IPS-11a (cell line): ENCODE measurements around the gene PTPN14.

Experiments used
- H3K4me3 ChIP-seq: one replicate; pipeline ENCODE4 v1.5.1; 2013; ENCODE audit warnings: low read depth, low read length, control low read depth

The PTPN14 gene

GRCh38 chr1:214459895-214460294 is 91.5 kb downstream of the PTPN14 start:
- H3K4me3 ChIP-seq = no peak overlapping the region

DNA sequence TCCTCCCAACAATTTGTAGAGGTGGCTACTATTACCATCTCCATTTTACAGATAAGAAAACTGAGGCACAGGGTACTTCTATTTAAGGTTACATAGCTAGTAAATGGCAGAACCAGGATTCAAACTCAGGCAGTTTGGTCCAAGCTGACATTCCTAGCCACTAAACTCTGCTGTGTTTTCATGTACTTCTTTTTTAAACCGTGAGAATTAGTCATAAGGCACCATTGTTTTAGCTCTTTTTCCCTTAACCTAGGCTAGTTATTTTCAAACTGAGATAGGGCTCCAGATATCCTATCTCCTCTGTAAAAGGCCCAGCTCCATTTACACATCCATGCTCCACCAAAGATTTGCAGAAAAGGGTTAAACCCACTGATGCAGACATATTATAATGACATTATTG is 92.9 kb downstream of the PTPN14 start:
- no peak overlapping the region for H3K4me3 ChIP-seq

GRCh38 chr1:214455971-214456867 is 95.2 kb downstream of the PTPN14 start:
- no peak overlapping the region for H3K4me3 ChIP-seq

- no peak overlapping the region for H3K4me3 ChIP-seq
Observed at GRCh38 chr1:214455479-214455878, 95.9 kb downstream of the PTPN14 start.

- H3K4me3 ChIP-seq = no peak overlapping the region
Observed at GRCh38 chr1:214454569-214455396, 96.6 kb downstream of the PTPN14 start.

DNA sequence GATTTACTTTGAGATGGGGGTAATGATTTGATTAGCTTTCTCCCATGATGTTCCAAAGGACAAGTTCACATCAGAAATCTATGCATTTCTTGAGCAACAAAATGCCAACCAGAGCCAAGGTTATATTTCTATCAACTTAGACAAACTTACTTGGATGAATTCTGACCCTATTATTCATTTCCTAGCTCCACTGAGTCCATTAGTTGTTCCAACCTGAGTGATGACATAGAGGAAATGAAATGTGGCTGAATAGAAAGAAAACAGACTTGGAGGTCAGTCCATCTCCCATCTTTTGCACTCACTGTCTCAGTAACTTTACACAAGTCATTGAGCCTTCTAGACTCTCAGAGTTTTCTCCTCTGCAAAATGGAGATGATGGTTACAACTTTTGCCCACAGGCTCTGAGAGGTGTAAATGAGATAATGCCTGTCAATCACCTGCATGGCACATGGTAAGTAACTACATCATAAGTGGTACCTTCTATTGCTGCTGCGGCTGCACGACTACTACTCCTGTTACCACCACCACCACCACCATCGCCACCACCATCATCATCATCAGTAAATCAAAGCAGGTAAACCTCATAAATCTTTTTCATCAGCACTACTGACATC is 98.2 kb downstream of the PTPN14 start:
- no peak overlapping the region for H3K4me3 ChIP-seq

GRCh38 chr1:214452152-214452784 is 99.1 kb downstream of the PTPN14 start:
- H3K4me3 ChIP-seq = no peak overlapping the region

DNA sequence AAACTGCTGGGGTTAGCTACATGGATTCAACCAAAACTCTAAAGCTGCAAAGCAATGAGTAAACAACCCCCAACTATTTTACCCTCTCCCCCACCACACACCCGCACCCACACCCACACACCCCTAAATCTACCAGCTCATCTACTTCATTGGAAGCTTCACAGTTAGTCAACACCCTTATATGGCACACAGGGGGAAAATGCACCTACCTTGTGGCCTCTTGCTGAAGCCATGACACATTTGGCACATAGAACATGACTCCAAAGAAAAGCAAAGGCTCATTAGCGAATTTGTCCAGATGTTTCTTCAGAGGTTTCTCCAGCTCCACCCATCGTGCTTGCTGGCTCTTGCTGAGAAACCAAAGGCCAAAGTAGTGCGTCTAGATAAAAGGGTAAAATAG is 99.8 kb downstream of the PTPN14 start:
- H3K4me3 ChIP-seq = no peak overlapping the region

DNA sequence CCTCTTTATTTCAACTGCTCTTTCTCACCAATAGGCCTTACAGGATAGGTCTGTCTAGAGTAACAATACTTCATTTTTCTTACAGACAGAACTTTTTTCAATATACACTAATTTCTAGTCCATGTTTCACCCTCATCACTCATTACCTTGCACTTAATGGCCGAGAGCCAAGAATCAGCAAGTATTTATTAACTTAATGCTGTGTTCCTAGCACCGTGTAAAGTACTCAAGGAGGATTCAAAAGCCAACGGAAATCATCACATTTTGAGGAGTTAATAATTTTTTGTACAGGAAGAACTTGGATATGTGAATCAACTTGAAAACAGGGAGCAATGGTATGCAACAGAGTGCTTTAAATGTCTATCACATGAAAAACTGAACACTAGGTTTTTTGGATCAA is 102.0 kb downstream of the PTPN14 start:
- no peak overlapping the region for H3K4me3 ChIP-seq

- no peak overlapping the region for H3K4me3 ChIP-seq
Observed at GRCh38 chr1:214448536-214448935, 102.9 kb downstream of the PTPN14 start.

- H3K4me3 ChIP-seq = no peak overlapping the region
Observed at GRCh38 chr1:214447557-214447871, 103.9 kb downstream of the PTPN14 start.

DNA sequence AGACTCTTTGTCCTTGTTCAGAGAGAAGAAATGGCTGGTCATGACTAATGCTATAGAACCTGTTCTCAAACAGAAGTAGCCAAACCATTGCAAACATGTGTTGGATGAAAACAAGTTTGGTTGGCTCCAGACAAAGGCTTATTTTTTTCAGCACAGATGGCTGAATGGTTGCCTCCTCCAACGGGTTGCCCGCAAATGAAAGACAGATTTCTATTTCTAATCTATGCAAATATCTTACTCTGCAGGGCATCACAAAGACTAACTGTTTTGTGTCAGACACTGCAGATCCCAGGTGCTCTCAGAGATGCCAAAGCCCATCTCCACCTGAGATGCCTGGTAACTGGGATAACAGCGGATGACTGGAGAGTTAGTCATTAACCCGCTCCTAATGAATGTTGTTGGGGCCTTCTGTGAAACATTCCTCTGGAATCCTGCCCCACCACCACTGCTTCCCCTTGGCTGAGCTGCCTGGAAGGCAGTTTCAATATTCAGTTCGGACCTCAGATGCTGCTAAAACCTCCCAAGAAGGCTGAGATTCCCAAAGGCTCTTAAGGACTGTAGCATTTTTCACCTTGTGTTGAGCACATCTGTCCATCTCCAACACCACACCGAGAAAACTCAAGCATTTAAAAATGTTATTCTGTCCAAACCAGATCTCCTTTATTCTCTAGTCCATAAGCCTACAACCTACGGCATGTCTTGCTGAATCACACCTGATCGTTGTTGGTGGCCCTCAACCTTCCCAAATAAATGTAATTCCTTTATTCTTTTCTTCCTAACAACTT is 104.4 kb downstream of the PTPN14 start:
- H3K4me3 ChIP-seq = no peak overlapping the region

- no peak overlapping the region for H3K4me3 ChIP-seq
Observed at GRCh38 chr1:214445831-214446614, 105.4 kb downstream of the PTPN14 start.

GRCh38 chr1:214445199-214445598 is 106.2 kb downstream of the PTPN14 start:
- no peak overlapping the region for H3K4me3 ChIP-seq

DNA sequence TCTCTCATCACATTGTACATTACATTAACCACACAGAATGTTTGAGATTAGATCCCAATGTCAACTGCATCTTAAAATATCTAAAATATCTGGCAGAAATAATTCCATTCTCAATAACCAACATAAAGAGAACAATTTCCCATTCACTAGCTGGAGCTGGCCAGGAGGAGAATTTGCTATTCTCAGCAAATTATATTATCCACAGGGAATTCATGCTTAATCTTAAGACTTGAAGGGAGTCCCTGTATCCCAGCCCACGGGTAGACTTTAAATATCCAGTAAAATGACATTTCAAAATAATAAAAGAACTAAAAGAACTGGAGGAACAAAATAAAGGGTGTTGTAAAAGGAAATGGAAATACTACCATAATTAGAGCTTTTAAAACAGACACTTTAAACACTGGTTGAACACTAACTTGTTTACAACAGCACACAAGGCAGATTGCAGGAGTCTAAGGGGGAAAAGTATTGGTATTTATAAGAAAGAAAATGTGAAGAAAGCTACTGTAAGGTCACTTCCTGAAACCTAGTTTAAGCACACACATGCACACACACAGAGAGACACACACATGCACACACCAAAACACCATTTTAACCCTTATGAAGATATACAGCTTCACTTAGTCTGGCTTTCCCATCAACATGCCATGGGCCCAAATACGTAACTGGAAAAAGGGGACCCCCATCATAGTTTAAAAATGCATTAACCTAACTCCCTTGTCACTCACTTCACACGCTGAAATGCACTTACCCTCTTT is 107.0 kb downstream of the PTPN14 start:
- no peak overlapping the region for H3K4me3 ChIP-seq

DNA sequence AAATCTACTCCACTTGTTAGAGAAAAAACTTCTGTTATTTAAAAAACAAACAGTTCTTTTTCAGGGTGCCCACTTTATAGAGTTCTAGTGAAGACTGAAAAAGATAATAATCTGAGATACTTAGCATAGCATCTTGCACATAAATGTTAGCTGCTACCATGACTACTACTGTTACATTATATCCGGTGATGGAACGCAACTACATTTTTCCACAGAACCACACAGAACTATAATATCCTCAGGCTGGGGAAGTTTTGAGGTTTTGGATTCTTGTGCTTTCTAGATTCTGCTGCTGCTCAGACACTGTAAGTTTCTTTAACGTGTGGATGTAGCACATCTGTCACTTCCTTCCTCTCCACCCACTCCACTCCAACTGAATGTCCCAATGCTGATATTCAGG is 110.3 kb downstream of the PTPN14 start:
- no peak overlapping the region for H3K4me3 ChIP-seq

- H3K4me3 ChIP-seq = no peak overlapping the region
Observed at GRCh38 chr1:214440219-214440965, 111.0 kb downstream of the PTPN14 start.
